Central memory CD8-positive, alpha-beta T cell (primary cell): ENCODE data around the gene C19orf47.

Experiments
- ATAC-seq: fragments of 150-1000 bp; cut with Tn5 transposase; replicated peaks from 2 replicates; pipeline ENCODE4 v1.10.0; 2022; ENCODE audit warnings: mild to moderate bottlenecking, moderate FRiP score, moderate number of reproducible peaks; ENCODE audit not compliant: poor library complexity, severe bottlenecking; ENCODE audit errors: extremely low read depth
- DNase-seq, 2 donors: peaks; one replicate each; pipeline ENCODE4 v3.0.0; 2021; ENCODE audit warnings: low spot score in 2 of 2
- H3K27ac Mint-ChIP-seq: one replicate; pipeline ENCODE4 v1.8.0; 2022; ENCODE audit warnings: low read depth, mild to moderate bottlenecking, moderate library complexity, mixed read lengths
- H3K27me3 Mint-ChIP-seq: one replicate; pipeline ENCODE4 v1.8.0; 2022; ENCODE audit warnings: mixed read lengths
- H3K36me3 Mint-ChIP-seq: one replicate; pipeline ENCODE4 v1.8.0; 2022; ENCODE audit warnings: mild to moderate bottlenecking, moderate library complexity, mixed read lengths; ENCODE audit not compliant: insufficient read depth
- H3K4me1 Mint-ChIP-seq: one replicate; pipeline ENCODE4 v1.8.0; 2022; ENCODE audit warnings: mixed read lengths
- H3K4me3 Mint-ChIP-seq: one replicate; pipeline ENCODE4 v1.8.0; 2022; ENCODE audit warnings: mild to moderate bottlenecking, moderate library complexity, mixed read lengths
- H3K9me3 Mint-ChIP-seq: one replicate; pipeline ENCODE4 v1.8.0; 2022; ENCODE audit warnings: mixed read lengths

The C19orf47 gene

DNA sequence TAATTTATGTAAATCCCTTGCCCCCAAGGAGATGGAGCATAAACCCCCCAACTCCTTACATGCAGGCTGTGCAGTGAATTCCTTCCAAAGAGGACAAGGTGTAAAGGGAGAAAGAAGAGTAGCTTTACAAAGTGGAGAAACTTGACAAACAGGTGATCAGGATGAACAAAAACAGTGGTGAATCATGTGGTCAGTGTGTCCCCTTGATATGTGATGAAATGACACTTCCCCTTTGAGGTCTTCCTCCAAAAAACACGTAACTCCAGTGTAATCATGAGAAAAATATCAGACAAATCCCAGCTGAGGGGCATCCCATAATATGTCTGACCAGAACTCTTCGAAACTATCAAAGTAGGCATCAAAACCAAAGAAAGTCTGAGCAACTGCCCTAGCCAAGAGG lies 33.5 kb downstream of the C19orf47 start:
- no peak for ATAC-seq
- no peaks in the 10 kb centered on the region for H3K27me3 Mint-ChIP-seq
- H3K4me1 Mint-ChIP-seq, result no peaks in the 10 kb centered on the region

DNA sequence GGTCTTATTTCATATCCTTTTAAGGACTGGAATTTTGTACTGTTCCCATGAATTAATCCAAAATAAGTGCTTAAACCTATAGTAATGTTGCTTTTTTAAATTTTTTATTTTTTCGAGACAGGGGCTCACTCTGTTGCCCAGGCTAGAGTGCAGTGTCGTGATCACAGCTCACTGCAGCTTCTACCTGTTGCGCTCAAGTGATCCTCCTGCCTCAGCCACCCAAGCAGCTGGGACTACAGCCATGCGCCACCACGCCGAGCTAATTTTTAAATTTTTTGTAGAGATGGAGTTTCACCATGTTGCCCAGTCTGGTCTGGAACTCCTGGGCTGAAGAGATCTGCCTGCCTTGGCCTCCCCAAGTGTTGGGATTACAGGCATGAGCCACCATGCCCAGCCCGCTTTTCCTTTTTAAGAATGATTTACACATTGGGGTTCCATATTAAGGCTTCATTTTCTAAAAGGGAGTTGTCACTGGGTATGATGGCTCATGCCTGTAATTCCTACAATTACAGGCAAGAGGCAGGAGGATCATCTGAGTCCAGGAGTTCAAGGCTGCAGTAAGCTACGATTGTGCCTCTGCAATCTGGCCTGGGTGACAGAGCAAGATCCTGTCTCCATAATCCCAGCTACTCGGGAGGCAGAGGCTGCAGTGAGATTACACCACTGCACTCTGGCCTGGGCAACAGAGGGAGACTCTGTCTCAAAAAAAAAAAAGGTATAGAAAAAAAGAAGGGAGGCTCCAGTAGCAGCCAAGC lies 34.8 kb downstream of the C19orf47 start:
- Mint-ChIP-seq H3K27me3 (no peaks in the 10 kb centered on the region), H3K4me3 (no peak overlapping the region), H3K36me3 (peaks cover 4% of the 10 kb centered on the region), H3K9me3 (no peaks in the 10 kb centered on the region), H3K27ac (no peak overlapping the region), H3K4me1 (no peaks in the 10 kb centered on the region)
- DNase-seq, result no peak
- no peak for ATAC-seq

More for the DNA sequence above, 33.5 kb downstream of the C19orf47 start:
- Mint-ChIP-seq H3K36me3 (peaks cover 7% of the 10 kb centered on the region), H3K4me3 (no peak overlapping the region), H3K27ac (no peak overlapping the region), H3K9me3 (no peaks in the 10 kb centered on the region)
- DNase-seq, result no peak

GRCh38 chr19:40312533-40312932 lies 35.7 kb downstream of the C19orf47 start:
- no peaks in the 10 kb centered on the region for H3K9me3 Mint-ChIP-seq
- ATAC-seq (no peak), DNase-seq (no peak)
- H3K27ac Mint-ChIP-seq, result no peak overlapping the region
- no peak overlapping the region for H3K4me3 Mint-ChIP-seq
- H3K36me3 Mint-ChIP-seq, result peaks cover 3% of the 10 kb centered on the region
- no peaks in the 10 kb centered on the region for H3K27me3 Mint-ChIP-seq
- H3K4me1 Mint-ChIP-seq, result no peaks in the 10 kb centered on the region

DNA sequence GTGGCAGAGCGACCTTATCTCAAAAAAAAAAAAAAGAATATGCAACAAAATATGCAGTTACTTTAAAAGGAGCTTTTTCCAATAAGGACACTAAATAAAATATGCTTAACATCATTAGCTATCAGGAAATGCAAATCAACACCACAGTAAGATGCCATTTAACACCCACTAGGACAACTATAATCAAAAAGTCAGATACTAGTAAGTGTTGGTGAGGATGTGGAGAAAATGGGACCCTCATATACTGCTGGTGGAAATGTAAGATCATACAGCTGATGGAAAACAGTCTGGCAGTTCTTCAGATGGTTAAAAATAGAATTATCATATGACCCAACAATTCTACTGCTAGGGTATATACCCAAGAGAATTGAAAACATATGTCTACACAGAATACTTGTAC lies 38.5 kb downstream of the C19orf47 start:
- ATAC-seq, result no peak
- Mint-ChIP-seq H3K4me3 (no peak overlapping the region), H3K27ac (no peak overlapping the region), H3K9me3 (no peaks in the 10 kb centered on the region), H3K36me3 (peaks cover 1% of the 10 kb centered on the region), H3K4me1 (peaks cover 5% of the 10 kb centered on the region), H3K27me3 (no peaks in the 10 kb centered on the region)
- DNase-seq, result no peak

GRCh38 chr19:40305403-40305802 lies 42.8 kb downstream of the C19orf47 start:
- Mint-ChIP-seq H3K36me3 (no peaks in the 10 kb centered on the region), H3K9me3 (no peaks in the 10 kb centered on the region), H3K27ac (no peak overlapping the region), H3K27me3 (no peaks in the 10 kb centered on the region), H3K4me3 (no peak overlapping the region), H3K4me1 (peaks cover 5% of the 10 kb centered on the region)
- peak; percentile 49 to 54 for DNase-seq
- peak; percentile 43 for ATAC-seq

GRCh38 chr19:40304306-40304705 lies 43.9 kb downstream of the C19orf47 start:
- Mint-ChIP-seq H3K9me3 (no peaks in the 10 kb centered on the region), H3K4me3 (no peak overlapping the region), H3K4me1 (peaks cover 5% of the 10 kb centered on the region), H3K36me3 (no peaks in the 10 kb centered on the region), H3K27me3 (no peaks in the 10 kb centered on the region), H3K27ac (no peak overlapping the region)
- no peak for ATAC-seq
- no peak for DNase-seq

- no peaks in the 10 kb centered on the region for H3K9me3 Mint-ChIP-seq
- no peaks in the 10 kb centered on the region for H3K36me3 Mint-ChIP-seq
- peaks cover 5% of the 10 kb centered on the region for H3K4me1 Mint-ChIP-seq
- H3K27ac Mint-ChIP-seq, result no peak overlapping the region
- ATAC-seq (no peak), DNase-seq (no peak)
- no peak overlapping the region for H3K4me3 Mint-ChIP-seq
- H3K27me3 Mint-ChIP-seq, result no peaks in the 10 kb centered on the region
These were observed 44.4 kb downstream of the C19orf47 start for GRCh38 chr19:40303765-40304164.

DNA sequence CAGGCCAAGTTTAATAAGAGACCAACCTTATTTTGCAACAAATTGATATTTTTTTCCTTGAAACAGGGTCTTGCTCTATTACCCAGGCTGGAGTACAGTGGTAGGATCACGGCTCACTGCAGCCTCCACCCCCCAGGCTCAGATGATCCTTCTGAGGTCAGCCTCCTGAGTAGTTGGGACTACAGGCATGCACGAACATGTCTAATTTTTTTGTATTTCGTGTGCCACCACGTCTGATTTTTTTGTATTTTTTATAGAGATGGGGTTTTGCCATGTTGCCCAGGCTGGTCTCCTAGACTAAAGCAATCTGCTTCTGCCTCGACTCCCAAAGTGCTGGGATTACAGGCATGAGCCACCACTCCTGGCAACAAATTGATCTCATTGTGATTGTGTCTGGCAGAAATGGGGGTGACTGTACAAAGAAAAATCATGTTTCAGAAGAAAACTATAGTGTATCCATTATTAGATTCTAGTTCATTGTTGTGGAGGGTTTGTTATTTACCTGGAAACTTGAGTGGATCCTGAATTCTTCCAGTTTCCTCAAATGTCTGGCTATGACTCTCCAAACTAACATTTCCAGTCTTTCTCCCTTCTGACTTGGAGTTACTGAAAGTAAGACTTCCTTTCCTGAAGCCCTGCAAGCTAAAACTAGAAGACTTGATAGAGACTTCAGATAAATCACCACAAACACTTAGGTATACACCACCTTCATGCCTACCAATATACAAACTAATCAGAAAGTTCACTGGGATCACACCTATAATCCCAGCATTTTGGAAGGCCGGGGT lies 45.8 kb downstream of the C19orf47 start:
- Mint-ChIP-seq H3K9me3 (no peaks in the 10 kb centered on the region), H3K4me1 (peaks cover 5% of the 10 kb centered on the region), H3K4me3 (no peak overlapping the region), H3K27ac (no peak overlapping the region), H3K27me3 (no peaks in the 10 kb centered on the region), H3K36me3 (no peaks in the 10 kb centered on the region)
- no peak for DNase-seq
- ATAC-seq, result no peak

GRCh38 chr19:40300668-40301067 lies 47.5 kb downstream of the C19orf47 start:
- Mint-ChIP-seq H3K27me3 (no peaks in the 10 kb centered on the region), H3K4me1 (peaks cover 5% of the 10 kb centered on the region), H3K9me3 (no peaks in the 10 kb centered on the region), H3K36me3 (no peaks in the 10 kb centered on the region), H3K27ac (no peak overlapping the region), H3K4me3 (no peak overlapping the region)
- DNase-seq, result no peak
- ATAC-seq, result no peak

- Mint-ChIP-seq H3K9me3 (no peaks in the 10 kb centered on the region), H3K27ac (no peak overlapping the region), H3K4me3 (no peak overlapping the region), H3K36me3 (no peaks in the 10 kb centered on the region), H3K27me3 (no peaks in the 10 kb centered on the region), H3K4me1 (no peaks in the 10 kb centered on the region)
- no peak for ATAC-seq
- DNase-seq, result no peak
These were observed 50.2 kb downstream of the C19orf47 start for GRCh38 chr19:40298026-40298425.

DNA sequence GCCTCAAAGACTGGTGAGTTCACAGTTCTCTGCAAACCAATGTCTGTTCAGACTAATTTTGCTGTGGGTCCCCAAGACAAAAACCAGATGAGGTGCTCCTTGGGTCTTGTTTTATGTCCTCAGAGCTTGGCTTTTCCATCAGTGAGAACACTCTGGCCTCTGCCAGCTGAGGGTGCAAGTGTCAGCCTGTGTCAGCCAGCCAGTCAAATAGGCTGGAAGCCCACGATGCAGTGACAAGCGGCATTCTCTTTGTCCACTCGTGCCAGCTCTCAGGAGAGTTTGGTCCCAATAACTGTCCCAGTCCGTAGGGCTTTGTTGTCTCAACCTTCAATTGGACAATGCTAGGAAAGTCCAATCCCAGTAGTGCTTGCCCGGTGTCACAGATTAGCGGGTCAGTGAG lies 53.6 kb downstream of the C19orf47 start:
- DNase-seq (no peak), ATAC-seq (no peak)
- Mint-ChIP-seq H3K4me1 (no peaks in the 10 kb centered on the region), H3K27ac (no peak overlapping the region), H3K36me3 (no peaks in the 10 kb centered on the region), H3K27me3 (no peaks in the 10 kb centered on the region), H3K4me3 (no peak overlapping the region), H3K9me3 (no peaks in the 10 kb centered on the region)

GRCh38 chr19:40286971-40287421 lies 61.2 kb downstream of the C19orf47 start:
- no peak for DNase-seq
- no peaks in the 10 kb centered on the region for H3K9me3 Mint-ChIP-seq
- peaks cover 11% of the 10 kb centered on the region for H3K36me3 Mint-ChIP-seq
- H3K4me3 Mint-ChIP-seq, result peak overlapping the region; percentile 83
- peaks cover 34% of the 10 kb centered on the region for H3K4me1 Mint-ChIP-seq
- H3K27ac Mint-ChIP-seq, result peak overlapping the region; percentile 91
- ATAC-seq, result no peak
- H3K27me3 Mint-ChIP-seq, result no peaks in the 10 kb centered on the region
